Epithelial cell of esophagus (primary cell): ENCODE data around the gene ATG16L1.

ENCODE experiments used
- DNase-seq: peaks from one replicate; pipeline ENCODE4 v3.0.0; 2010; ENCODE audit warnings: low read depth
- H3K4me3 ChIP-seq: 2 replicates; pipeline ENCODE4 v1.5.1; 2011; ENCODE audit warnings: mild to moderate bottlenecking, low read length, control low read depth
- TF ChIP-seq, protein P1 (sequence below): IDR thresholded peaks from 2 replicates; pipeline ENCODE4 v1.5.1; 2011; ENCODE audit warnings: low read depth, mild to moderate bottlenecking, low read length, control low read depth, inconsistent platforms; ENCODE audit not compliant: insufficient read depth; ENCODE audit errors: missing control alignments

Gene ATG16L1

DNA sequence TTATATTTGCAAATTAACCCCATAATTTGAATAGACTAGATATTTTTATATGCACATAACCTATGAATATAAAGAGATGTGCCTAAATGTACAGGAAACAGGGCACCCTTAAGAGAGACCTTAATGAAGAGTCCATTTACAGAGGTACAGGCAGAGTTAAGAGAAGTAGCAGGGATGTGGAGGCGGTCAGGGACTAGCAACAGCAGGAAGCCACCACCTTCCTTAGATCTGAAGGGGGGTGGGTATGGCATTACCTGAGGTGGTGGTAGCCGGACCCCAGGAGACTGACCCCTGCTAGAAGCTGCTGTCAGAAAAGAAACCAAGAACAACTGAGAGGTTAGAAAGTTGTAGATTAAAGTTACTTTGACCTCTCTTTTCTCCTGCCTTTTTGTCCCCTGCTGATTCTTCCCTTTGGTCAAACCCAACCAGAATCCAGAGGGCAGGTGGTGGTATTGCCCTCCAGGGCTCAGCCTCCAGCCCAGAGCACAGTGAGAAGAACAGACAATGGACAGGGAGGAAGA lies 24.9 kb upstream of the ATG16L1 start:
- no peak for DNase-seq
- H3K4me3 ChIP-seq: no peak overlapping the region
- TF ChIP-seq, protein P1, sequence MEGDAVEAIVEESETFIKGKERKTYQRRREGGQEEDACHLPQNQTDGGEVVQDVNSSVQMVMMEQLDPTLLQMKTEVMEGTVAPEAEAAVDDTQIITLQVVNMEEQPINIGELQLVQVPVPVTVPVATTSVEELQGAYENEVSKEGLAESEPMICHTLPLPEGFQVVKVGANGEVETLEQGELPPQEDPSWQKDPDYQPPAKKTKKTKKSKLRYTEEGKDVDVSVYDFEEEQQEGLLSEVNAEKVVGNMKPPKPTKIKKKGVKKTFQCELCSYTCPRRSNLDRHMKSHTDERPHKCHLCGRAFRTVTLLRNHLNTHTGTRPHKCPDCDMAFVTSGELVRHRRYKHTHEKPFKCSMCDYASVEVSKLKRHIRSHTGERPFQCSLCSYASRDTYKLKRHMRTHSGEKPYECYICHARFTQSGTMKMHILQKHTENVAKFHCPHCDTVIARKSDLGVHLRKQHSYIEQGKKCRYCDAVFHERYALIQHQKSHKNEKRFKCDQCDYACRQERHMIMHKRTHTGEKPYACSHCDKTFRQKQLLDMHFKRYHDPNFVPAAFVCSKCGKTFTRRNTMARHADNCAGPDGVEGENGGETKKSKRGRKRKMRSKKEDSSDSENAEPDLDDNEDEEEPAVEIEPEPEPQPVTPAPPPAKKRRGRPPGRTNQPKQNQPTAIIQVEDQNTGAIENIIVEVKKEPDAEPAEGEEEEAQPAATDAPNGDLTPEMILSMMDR: no peak

DNA sequence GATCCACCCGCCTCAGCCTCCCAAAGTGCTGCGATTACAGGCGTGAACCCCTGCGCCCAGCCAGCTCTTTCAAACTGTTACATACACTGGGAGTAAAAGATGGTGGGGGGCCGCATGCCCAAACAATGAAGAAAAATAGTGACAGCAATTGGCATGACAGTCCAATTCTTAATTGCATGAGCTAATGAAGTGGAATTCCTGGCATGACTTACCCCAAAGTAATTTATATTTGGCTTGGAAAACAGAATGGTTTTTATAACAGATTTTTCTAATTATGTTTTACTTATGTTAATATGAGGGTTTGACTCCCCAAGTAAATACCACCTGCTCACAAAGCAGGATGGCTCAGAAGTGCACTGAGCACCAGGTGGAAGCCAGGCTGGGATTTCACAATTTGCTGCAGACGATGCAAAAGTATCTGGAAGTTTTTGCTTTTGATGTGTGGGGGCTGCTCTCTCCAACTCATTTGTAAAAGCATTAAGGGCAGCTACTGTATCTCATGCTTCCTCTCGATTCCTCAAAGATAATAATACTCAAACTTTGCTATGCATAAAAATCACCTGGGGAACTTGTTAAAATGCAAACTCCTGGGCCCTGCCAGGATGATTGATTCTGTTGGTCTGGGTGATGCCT lies 24.0 kb upstream of the ATG16L1 start:
- TF ChIP-seq, protein P1: no peak
- H3K4me3 ChIP-seq: no peak overlapping the region
- no peak for DNase-seq

DNA sequence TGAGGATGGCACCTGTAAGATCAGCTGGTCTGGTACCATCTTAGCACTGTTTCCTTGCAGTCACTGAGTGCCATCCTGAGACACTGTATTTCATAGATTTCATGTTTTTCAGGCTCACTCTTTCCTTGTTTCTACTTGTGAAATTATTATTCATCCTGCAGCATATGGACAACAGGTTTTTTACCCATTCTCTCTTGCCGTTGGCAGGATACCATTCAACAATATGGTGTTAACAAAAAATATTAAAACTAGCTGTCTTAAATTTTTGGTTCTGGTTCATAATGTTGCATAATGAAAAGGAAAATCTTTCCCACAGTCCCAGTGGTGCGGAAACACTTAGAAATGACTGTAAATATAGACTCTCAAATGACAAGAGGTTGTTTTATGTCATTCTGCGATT lies 23.1 kb upstream of the ATG16L1 start:
- no peak overlapping the region for H3K4me3 ChIP-seq
- TF ChIP-seq, protein P1: no peak
- DNase-seq: no peak

DNA sequence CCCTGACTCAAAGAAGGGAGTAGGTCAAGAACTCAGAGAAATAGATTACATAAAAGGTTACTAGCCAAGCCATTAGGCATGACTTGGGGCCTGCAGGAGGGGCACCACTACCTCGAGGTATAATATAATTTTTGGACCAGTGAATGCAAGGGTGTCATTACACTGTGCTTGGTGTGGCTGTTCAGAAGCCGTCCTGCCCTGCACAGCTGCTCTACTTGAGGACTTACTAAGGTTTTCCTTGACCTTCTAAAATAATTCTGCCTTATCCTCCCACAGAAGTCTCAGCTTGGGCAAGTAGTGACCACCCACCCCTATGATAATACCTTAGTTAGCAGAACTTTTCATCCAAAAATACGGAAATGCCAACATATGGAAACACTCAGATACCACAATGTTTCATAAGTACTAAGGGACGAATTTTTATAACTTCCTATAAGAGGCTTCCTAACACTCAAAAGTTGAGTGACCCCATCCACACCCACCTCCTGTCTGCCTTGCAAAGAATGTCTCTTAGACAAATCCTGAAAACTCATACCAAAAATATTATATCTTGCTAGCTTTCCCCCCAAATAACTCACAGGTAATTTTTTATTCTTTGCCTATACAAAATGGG lies 17.7 kb upstream of the ATG16L1 start:
- TF ChIP-seq, protein P1: no peak
- H3K4me3 ChIP-seq: no peak overlapping the region
- DNase-seq: no peak

DNA sequence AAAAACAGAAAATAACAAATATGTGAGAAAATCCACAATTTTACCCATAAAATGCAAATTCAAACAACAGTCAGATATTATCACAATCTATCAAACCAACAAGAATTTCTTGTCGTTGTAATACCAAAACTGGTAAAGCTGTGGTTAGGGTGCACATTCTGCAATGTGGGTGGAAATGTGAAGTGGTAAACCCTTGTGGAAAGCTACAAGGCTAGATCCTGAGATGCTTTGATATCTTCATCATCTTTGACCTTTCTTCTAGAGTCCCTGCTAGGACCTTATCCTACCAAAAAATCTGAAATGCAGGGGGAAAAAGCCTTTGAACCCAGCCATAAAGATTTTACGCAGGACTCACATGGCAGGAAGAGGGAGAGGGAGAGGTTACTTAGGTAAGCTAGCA lies 17.2 kb upstream of the ATG16L1 start:
- no peak for DNase-seq
- TF ChIP-seq, protein P1: no peak

DNA sequence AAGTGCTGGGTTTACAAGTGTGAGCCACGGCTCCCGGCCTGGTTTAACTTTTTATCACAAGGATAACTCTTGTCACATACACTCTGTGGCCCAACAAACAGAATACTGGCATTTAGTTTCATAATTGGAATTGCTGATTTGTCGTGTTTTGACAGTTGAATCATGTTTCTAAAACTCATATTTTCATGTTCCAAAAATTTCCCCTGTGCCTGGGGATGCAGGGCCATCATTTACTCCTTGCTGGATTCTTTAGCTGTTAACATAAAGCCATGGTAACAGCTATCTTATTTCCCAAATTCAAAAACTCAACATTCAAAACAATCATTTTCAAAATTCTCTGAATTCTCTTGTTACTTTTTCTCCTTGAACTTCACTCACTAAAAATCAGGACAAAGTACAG lies 16.5 kb upstream of the ATG16L1 start:
- TF ChIP-seq, protein P1: no peak
- DNase-seq: no peak
- H3K4me3 ChIP-seq: no peak overlapping the region

More for the DNA sequence above, 17.2 kb upstream of the ATG16L1 start:
- H3K4me3 ChIP-seq: no peak overlapping the region
